Measurements from ENCODE around the gene EHD3.

GRCh38 chr2:31251018-31251417, 17.1 kb downstream of the EHD3 start:
- TF ChIP-seq CTCF (IDR thresholded peaks at IDR 0.05) (no peak), EP300 (IDR thresholded peaks at IDR 0.05) (no peak), POLR2A (IDR thresholded peaks at IDR 0.05) (no peak)
